Activated CD4-positive, alpha-beta T cell treated with anti-CD3 and anti-CD28 coated beads, Interleukin-10, Interleukin-2, amounts not matched to agents 100 ng/mL and 50 ng/mL, durations not matched to agents 16 hours and 8 hours (primary cell): ENCODE measurements around the gene HGS.

Source experiments
- DNase-seq: peaks from one replicate; pipeline ENCODE4 v3.0.0-alpha.2; 2020

Gene HGS, protein sequence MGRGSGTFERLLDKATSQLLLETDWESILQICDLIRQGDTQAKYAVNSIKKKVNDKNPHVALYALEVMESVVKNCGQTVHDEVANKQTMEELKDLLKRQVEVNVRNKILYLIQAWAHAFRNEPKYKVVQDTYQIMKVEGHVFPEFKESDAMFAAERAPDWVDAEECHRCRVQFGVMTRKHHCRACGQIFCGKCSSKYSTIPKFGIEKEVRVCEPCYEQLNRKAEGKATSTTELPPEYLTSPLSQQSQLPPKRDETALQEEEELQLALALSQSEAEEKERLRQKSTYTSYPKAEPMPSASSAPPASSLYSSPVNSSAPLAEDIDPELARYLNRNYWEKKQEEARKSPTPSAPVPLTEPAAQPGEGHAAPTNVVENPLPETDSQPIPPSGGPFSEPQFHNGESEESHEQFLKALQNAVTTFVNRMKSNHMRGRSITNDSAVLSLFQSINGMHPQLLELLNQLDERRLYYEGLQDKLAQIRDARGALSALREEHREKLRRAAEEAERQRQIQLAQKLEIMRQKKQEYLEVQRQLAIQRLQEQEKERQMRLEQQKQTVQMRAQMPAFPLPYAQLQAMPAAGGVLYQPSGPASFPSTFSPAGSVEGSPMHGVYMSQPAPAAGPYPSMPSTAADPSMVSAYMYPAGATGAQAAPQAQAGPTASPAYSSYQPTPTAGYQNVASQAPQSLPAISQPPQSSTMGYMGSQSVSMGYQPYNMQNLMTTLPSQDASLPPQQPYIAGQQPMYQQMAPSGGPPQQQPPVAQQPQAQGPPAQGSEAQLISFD

DNA sequence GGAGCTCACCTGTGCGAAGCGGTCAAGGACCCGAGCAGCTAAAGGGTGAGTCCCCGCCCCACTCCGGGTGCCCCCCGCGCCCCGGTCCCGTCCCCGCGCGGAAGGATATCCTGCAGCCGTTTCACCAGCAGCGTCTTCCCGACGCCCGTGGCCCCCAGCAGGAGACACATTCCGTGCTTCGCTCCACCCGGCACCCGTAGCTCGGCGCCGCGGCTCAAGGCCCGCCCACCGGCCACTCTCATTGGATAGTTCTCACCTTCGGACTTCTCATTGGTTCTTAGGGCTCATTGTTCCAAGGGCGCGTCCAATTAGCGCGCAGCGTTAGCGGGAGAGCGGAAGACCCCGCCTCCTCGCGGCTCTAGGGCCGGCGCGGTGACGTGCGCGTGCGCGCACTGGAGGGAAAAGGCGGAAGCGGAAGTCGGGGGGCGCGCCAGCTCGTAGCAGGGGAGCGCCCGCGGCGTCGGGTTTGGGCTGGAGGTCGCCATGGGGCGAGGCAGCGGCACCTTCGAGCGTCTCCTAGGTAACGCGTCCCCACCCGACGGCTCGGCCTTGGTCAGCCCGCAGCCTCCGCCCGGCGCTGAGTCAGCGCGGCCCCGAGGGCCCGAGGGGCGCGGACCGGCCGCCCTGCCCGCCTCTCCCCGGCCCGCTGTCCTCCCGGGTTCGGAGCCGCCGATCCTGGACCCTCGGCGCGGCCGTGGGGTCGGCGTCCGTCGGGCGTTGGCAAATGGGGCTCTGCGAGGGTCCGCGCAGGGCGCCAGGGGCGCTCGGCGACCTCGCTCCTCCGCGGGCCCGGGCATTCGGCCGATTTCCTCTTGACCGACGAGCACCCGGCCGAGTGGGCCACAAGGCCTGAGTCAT, at the start of gene HGS, which contains the start of gene ARL16:
Gene HGS (plus strand): TSS at position 428 of the 858 bp plus-strand sequence. CDS start 56 bp downstream, at position 484.
Gene ARL16 (minus strand): TSS at position 214 of the 858 bp plus-strand sequence. CDS start 44 bp downstream, at position 170.
- peak; percentile 99 for DNase-seq

DNA sequence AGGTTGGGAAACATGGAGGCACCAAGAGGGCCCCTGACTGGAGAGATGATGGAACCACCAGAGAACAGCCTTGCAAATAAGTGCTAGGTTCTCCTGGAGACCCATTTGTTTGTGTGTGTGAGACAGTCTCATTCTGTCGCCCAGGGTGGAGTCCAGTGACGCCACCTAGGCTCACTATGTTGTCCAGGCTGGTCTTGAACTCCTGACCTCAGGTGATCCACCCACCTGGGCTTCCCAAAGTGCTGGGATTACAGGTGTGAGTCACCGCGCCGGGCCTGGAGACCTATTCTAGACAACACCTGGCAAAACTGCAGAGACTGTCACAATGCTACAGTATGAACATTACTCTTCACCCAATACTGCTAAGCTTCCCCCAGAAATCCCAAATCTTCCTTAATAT, 48.4 kb upstream of the HGS start:
- DNase-seq = no peak

DNA sequence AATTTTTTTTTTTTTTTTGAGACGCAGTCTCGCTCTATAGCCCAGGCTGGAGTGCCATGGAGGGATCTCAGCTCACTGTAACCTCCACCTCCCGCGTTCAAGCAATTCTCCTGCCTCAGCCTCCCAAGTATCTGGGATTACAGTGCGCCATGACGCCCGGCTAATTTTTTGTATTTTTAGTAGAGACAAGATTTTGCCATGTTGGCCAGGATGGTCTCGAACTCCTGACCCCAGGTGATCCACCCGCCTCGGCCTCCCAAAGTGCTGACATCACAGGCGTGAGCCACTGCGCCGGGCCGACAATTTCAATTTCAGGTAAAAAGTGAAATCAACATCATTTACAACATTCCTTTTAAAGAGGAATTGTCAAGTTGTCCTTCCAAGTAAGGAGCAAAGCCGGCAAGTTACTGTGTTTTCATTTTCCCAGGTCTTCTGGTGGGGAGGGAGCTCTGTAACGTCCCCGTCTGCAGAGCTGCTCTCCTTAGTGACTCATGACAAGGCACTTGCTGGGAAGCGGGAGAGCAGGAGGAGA, 47.8 kb upstream of the HGS start:
- DNase-seq = peak; percentile 17

DNA sequence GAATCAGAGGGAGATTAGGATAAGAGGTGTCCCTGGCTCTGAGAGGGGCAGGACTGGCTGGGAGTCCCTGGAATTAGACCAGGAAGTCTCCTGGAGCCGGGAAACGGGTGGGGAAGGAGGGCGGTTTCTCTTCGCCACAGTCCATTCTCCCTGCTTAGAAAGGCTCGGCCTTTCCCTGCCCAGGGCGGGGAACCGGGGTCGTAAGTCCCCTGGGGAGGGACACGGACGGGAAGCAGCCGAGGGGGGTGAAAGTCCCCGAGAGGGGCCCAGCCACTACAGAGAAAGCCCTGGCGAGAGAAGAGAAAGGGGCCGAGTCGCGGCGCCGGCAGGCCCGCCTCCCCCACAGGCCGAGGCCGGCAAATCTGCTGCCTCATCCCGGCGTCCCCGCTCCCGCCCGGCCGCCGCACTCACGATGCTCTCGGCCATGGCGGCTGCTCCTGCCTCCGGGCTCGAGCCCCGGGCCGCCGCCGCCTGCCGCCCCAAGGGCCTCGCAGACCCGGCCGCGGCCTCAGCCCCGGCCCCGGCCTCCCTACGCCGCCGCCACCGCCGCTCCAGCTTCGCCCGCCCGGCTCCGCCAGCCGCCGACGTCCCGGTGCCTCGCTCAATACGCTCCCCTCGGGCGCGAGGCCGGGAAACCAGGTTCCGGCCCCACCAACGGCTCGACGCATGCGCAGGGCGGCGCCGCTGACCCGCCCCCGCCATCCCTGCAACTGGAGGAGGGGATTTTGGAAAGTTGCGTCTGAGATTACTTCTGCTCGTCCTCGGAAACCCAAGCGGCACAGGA, 47.1 kb upstream of the HGS start, which contains the start of the genes NPLOC4 and TSPAN10:
Gene NPLOC4 (minus strand): TSS at position 608 of the 784 bp plus-strand sequence. CDS start 182 bp downstream, at position 426.
Gene TSPAN10 (plus strand): TSS at position 692 of the 784 bp plus-strand sequence. CDS start 5,217 bp downstream, outside the sequence.
- DNase-seq = peak; percentile 90

DNA sequence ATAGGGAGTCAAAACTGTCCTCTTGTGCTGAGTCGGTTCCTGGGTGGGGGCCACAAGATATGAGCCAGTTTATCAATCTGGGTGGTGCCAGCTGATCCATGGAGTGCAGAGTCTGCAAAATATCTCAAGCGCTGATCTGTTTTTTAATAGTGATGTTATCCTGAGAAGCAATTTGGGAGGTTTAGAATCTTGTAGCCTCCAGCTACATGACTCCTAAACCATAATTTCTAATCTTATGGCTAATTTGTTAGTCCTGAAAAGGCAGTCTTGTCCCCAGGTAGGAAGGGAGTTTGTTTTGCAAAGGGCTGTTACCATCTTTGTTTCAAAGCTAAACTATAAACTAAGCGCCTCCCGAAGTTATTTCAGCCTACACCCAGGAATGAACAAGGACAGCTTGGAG, 45.1 kb upstream of the HGS start:
- no peak for DNase-seq

DNA sequence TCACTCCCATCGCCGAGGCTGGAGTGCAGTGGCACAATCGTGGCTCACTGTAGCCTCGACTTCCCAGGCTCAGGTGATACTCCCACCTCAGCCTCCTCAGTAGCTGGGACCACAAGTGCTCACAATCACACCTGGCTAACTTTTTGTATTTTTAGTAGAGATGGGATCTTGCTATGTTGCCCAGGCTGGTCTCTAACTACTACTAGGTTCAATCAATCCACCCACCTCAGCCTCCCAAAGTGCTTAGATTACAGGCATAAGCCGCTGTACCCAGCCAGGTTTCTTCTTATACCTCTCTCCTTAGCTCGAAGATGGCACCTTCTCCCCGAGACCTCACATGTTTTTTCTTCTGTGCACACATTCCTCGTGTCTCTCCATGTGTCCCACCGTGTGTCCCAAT, 43.8 kb upstream of the HGS start:
- DNase-seq = no peak

DNA sequence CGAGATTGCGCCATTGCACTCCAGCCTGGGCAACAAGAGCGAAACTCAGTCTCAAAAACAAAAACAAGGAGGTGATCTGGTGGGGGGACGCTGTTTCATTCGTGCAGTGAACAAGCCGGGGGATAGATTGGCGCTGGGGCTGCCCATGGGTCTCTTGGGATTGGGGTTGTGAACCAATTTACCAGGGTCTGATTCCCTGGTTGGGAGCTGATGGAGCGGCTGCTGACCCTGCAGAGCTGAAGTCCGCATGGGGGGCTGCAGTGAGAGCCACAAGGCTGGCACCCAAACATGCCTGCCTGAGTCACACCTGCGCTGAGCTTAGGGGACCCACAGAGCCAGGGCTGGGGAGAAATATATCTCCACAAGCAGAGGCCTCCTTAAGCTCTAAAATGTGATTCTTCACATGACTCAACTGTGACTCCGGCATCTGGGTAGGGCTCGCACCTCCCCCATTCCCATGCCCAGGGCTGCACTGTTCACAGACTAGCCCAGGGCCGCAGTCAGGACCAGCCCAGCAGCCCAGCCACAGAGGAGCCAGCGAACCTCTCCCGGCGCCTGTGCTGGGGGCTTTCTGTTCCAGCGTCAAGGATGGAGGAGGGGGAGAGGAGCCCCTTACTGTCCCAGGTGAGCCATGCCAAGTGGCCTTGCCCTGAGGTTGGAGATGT, 41.9 kb upstream of the HGS start:
- no peak for DNase-seq

DNA sequence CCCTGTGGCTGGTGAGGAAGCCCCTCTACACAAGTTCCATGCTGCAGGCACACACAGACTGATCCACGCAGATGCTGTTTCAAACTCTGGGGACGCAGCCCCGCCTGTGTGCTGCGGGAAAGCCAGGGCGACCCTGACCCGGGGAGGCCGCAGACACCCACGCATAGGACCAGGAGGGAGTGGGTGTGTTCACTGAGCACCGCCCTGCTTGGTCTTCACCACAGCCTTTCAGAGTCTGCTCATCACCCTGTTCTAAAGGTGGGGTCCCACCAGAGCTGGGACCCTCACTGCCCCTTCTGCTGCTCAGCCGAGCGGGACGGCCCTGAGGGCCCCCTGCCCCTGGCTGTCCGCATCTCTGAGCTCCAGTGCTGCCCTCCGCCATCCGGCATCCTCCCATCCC, 39.3 kb upstream of the HGS start:
- DNase-seq = no peak

DNA sequence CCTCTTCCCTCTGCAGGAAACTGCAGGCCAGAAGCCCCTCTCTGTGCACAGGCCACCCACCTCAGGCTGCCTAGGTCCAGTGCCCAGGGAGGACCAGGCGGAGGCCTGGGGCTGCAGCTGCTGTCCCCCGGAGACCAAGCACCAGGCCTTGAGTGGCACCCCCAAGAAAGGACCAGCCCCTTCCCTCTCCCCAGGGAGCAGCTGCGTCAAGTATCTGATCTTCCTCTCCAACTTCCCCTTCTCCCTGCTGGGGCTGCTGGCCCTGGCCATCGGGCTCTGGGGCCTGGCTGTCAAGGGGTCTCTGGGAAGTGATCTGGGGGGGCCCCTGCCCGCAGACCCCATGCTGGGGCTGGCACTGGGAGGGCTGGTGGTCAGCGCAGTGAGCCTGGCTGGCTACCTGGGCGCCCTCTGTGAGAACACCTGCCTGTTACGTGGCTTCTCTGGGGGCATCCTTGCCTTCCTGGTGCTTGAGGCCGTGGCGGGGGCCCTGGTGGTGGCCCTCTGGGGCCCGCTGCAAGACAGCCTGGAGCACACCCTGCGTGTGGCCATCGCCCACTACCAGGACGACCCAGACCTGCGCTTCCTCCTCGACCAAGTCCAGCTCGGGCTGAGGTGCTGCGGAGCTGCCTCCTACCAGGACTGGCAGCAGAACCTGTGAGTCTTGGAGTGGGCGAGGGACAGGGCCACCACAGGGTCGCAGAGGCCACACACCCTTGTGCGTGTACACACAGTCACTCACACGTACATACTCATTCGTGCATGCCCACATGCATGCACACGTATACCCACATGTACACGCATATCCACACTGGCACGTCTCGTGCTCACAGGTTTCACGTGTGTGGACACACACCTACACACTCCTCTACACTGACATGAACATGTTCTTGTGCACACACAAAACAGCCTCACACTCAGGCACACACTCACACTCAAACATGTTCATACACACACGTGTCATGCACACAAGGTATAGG, 38.5 kb upstream of the HGS start:
- DNase-seq = no peak

DNA sequence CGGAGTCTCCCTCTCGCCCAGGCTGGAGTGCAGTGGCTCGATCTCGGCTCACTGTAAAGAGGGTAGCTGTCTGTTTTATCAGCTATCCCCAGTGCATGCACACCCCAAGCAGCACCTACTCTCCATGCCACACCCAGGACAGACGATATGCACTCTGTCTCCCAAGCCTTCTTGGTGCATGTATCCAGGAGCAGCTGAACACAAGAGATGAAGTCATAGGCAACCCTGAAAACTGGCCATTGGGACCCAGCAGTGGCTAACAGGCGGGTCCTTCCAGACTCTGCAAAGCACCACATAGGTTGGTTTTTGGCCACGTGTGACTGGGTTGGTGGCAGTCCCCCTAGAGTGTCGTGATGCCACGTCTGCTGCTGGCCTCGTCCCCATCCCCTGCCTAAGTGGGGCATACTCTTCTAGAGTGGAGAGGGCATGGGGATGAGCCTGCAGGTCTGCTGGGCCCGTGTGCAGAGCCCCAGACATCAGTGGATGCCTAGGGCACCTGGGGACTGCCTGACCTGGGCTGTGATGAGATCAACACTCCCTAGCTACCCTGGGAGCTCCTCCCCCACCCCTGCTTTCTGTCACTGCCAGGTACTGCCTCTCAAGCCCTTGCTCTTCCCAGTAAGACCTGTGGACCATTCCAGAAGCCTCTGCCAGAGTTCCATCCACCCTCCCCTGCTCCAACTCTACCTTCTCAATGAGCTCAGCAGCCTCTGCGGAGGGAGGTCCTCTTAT, 36.8 kb upstream of the HGS start:
- DNase-seq = no peak

DNA sequence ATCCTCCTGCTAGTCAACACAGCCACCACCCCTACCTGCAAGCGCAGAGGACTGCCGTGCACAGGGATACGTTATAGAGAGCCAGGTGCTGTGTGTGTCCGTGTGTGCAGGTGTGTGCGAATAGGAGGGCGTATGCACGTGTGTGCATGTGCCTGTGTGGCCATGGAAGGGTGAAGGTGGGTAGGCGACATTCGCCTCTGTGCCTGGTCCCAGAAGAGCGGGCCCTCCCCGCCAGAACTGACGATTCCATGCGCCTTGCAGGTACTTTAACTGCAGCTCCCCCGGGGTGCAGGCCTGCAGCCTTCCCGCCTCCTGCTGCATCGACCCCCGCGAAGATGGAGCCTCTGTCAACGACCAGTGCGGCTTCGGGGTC, 36.2 kb upstream of the HGS start:
- no peak for DNase-seq

DNA sequence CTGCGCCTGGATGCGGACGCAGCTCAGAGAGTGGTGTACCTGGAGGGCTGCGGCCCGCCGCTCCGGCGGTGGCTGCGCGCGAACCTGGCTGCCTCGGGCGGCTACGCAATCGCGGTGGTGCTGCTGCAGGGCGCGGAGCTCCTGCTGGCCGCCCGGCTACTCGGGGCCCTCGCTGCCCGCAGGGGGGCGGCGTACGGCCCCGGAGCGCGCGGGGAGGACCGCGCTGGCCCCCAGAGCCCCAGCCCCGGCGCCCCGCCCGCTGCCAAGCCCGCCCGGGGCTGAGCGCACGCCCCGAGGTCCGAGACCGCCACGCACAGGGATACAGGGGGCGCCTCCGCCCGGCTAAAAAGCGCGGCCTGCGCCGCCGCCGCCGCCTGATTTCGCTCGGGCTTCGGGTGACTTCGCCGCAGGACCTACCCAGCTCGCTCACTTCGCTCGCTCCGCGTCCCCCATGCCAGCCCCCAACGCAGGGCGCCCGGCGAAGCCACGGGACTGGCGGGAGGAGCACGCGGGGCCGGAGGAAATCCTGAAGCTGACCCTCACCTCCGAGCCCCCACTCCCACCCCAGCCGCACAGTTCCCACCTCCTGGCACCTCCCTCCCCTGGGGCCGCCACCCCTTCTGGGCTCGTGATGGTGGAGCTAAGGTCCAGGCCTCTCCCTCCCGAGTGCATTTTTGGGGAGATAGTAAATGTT, 35.7 kb upstream of the HGS start:
- no peak for DNase-seq

DNA sequence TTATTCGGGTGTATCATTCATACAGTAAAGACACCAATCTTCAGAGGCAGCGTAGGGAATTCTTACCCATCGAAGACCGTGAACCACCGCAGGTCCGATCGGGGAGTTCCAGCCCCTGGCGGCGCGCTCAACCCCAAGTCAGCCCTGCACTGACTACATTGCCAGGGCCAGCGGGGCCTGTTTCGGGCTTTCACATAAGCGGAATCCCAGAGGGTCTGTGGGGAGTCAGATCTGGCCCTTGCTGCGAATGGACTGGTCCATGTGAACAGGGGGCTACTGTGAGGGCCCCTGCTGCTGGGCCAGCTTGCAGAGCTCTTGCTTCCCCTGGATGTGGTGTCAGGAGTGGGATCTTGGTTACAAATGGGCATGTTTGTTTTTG, 35.1 kb upstream of the HGS start:
- DNase-seq = no peak

DNA sequence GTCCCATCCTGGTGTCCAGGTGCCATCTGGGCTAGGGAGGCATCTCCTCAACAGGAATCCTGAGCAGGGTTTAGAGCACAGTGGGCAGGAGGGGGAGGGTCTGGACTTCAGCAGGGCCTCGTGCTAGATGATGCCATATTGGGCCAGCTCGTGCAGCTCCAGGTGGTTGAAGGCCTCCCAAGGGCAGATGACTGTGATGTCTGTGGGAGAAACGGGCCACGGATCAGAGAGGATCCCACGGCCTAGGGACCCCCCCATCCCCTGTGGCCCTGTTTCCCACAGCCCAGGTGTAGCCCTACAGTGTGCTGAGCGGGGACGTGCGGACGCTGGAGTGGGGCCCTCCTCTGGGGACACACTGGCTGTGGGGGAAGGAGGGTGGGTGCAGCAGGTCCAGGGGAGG, 32.9 kb upstream of the HGS start:
- DNase-seq = no peak

DNA sequence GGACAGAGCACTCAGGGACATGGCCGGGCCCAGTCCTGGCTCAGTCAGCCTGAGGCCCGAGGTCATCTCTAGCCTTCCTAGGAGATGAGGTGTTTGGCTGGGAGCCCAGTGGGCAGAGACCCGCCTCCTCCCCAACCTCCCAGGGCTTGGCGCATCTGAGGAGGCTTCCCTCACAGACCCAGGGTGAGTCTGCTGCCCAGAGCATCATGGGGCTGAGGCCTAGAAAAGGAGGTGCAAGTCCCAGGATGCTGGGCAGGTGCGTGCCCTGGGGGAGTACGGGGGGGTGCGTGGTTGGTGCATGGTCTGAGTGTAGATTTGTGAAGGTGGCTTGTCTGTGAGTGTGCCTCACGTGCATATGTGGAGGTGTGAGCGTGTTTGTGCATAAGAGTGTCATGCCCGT, 32.1 kb upstream of the HGS start:
- no peak for DNase-seq

DNA sequence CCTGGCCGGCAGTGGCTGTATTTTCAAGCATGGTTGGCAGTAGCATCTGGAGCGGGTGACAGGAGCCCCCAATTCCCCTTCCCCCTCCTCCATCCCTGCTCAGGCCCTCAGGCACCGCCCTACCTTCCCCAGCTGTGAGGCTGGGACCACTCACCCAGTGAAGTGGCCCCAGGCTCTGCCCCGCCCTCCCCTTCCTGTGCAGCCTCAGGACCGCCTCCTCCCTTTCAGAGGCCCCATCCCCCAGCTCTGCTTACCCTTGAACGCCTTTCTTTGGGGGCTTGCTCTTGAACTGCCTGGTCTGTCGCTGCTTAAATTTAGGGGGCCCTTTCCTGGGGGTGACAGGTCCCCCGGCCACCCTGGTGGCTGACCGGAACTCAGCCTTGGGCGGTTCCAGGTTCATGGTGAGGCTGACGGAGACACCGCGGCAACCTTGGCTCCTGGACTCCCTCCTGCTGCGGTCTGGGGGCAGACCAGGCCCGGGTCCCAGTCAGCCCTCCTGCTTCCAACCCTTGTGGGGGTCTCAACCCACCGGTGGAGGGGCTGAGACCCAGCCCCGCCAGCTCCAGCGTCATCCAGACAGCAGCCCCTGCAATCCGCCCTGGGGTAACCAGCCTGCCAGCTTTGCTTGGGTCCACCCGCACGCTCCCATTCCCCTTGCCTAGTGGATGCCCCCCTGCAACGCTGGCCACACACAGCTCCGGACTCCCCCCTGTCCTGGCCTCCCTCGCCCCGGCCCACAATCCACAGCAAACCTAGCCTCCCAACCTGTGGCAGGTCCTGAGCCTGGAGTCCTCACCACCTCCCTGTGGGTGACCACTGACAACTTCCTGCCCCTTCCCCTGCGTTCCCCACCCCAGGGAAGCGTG, 30.7 kb upstream of the HGS start:
- peak; percentile 17 for DNase-seq

DNA sequence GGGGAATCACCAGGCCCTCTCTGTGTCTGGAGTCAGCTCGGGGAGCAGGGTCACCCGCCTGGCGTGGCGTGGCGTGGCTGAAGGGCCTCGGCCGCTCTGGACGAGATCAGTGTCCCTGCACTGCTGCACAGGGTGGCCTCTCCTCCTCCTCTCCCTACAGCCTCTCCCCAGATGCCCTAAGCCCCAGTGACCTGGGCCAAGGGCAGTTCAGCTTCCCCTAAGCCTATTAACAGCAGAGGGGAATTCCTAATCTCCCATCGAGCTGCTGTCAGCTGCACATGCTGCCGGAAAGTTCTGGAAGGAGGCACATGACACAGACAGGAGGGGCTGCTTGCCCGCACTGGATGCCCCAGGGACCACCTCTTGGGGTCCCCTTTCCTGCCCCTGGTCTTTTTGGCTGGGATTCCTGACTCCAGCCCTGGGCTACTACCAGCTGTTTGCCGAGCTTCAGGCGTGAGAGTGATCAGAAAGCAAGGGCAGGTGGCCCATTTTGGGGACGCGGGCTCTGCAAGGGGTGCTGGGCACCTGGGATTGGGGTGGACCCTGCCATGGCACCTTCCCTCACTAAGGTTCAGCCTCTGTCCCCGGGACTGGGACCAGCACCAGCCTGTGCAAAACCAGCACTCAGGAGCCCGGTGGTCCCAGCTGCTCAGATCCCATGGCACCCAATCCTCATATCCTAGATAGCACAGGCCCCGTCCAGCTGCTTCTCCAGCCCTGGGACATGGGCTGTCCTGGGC, 28.3 kb upstream of the HGS start:
- no peak for DNase-seq
